NOMO-1 treated with DMSO at 0.1 percent for 48 hours (cell line): ENCODE results near the gene ZFTA.
A peak's percentile ranks its signal among the peaks of the same experiment; 100 is the strongest.
"Not testable (repeated sequence)": the region's sequence is repeated elsewhere in the genome, so short reads cannot be mapped to it uniquely, and the experiment has no call there.

Experiments
- DNase-seq: peaks from one replicate; lab custom pipeline; 2025; ENCODE audit not compliant: unreplicated experiment; lab: John Stamatoyannopoulos, UW

Gene ZFTA

DNA sequence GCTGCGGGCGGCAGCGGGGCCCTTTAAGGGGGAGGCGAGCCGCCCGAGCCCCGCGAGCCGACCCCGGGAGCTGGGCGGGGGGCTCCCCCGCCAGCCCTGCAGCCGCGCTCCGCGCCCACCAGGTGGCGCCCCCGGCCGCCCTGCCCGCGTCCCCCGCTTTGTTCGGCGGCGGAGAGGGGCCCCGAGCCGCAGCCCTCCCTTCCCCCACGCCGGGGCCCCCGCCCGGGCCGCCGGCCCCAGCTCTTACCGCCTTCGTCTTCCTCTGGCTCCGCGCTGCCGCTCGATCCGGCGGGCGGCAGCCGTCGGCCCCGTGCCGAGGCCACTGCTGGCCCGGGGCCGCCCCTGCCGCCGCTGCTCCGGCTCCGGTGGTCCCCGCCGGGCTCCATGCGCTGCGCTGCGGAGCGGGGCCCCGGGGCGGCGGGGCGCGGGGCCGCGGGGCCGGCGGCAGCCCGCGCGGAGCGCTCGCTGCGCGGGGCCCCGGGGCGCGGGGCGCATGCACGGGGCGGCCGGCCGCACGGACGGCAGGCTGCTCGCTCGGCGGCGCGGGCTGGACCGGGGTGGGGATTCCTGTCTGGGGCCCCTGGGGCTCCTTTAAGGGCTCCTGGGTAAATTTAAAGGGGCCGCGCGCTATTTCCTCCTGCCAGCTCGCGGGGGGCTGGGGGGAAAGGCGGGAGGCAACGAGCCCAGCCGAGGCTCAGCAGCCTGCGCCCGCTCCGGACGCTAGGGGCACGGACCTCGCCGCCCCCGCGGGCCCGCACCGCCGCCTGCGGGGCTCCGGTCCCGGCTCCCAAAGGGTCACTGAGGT, at the start of gene ZFTA:
TSS of gene ZFTA (minus strand) at position 539 of the 805 bp plus-strand sequence. CDS start at position 386, 153 bp downstream.
- DNase-seq, result peak; percentile 37

DNA sequence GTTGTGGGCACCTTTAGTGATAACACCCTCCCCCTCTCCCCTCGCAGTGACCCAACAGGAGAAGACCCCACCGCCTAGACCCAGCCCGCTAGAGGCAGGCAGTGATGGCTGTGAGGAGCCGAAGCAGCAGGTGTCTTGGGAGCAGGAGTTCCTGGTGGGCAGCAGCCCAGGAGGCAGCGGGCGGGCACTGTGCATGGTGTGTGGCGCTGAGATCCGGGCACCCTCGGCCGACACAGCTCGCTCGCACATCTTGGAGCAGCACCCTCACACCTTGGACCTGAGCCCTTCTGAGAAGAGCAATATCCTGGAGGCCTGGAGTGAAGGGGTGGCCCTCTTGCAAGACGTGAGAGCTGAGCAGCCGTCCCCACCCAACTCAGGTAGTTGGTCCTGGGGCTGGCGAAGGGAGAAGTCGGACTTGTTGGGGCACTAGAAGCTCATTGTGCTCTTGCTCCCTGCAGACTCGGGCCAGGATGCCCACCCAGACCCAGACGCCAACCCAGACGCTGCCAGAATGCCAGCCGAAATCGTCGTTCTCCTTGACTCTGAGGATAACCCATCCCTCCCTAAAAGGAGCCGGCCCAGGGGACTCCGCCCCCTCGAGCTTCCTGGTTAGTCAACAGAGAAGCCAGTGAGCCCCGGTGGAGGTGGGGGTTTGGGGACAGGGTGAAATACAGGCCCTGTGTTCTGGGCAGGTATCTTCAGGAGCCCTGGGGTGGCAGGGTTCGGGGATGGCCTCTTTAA, 49.4 kb upstream of the ZFTA start:
- DNase-seq, result no peak

DNA sequence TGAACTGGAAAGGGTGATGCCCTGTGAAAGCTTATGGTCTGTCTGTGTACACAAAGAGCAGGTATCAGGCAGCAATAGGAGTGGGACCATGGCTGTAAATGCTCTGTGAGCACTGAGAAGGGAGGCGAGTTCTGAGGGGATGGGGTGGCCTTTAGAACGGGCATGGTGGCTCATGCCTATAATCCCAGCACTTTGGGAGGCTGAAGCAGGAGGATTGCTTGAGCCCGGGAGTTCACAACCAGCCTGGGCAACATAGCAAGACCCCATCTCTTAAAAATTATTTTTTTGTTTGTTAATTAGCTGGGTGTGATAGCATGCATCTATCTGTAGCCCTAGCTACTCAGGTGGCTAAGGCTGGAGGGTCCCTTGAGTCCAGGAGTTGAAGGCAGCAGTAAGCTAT, 48.2 kb upstream of the ZFTA start:
- no peak for DNase-seq

DNA sequence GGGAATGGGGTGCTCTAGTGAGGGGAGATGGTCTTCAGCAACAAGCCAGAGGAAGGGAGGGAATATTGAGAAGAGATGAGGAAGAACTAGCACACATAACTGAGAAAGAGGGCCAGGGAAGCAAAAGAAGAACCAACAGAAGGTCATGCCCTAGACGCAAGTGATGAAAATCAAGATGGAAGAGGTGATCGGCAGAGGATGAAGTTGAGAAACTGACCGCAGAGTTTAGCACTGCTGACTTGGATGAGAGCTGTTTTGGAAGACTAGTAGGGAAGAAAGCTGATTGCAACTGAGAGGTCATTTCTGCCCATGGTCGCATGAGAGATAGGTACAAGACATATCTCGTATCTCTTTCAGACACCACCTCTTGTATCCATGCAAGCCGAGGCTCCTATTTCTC, 47.6 kb upstream of the ZFTA start:
- DNase-seq, result no peak

DNA sequence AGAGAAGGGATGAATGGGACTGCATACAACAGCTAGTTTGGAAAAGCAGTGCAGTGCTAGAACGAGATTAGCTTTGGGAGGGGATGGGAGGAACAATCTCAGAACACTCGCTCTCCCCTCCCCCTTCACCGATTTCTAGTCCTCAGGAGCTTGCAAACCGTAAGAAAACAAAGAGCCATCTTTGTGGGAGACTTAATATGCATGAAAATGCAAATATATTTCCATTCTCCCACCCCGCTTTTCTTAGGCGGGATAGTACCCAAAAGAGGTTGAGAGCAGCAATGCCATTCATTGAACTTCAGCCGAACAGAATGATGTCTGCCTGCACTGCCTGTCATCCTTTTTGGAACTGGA, 45.8 kb upstream of the ZFTA start:
- no peak for DNase-seq

DNA sequence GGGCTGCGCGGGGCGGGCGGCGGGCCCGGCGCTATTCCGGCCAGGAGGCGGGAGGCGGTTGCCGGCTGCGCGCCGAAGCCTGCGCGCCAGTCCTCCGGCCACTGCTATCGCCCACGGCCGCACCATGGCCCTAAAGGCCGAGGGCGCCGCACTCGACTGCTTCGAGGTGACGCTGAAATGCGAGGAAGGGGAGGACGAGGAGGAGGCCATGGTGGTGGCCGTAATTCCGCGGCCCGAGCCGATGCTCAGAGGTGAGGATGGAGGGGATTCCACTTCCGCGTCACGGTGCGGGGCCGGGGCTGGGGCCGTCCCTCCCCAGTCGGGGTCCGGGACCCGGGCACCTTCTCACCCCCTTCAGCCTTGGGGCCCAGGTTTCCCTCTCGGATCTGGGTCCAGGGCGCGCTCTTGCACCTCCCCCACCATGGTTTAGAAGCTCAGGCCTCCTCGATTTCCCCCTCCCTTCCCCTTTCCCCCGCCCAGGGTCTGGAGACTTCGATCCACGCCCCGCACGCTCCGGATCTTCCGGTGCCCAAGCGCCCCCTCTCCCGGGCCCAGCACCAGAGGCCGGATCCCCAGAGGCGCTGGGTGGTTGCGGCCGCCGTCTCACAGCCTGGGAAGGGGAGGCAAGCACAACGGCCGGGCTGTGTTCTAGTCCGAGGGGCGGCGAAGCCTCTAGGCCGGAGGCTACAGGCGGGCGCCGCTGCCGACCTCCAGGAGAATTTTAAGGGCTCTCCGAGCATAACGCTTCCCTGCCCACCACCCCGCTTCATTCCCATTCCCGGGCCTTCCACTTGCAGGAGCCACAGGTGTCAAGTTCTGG, 45.2 kb upstream of the ZFTA start:
- DNase-seq, result peak; percentile 26

DNA sequence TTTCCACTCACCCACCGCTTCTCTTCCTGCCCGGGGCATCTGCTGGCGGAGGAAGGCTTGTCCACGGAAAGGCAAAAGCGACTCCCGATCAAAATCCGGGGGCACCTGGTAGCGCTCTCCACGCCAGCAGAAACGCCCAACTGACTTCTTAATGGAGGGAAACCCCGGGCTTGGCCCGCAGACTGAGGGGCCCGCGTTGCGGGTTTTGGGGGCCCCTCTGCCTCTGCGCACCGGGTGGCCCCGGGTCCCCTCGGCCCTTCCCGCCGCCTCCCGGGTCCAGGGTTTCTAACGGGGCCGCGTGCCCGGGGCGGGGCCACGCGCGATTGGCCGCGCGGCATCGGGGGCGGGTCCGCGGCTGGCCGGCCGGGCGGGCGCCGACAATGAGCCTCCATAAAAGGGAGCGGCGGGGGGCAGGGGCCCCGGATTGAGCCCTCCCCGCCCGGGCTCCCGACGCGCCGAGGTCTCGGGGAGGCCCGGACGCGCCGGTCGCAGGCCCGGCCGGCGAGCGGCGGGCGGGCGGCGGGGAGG, 44.5 kb upstream of the ZFTA start, which contains the start of gene SPINDOC:
TSS of gene SPINDOC (plus strand) at position 422 of the 528 bp plus-strand sequence. CDS start 231 bp downstream, outside the sequence.
- peak; percentile 47 for DNase-seq

DNA sequence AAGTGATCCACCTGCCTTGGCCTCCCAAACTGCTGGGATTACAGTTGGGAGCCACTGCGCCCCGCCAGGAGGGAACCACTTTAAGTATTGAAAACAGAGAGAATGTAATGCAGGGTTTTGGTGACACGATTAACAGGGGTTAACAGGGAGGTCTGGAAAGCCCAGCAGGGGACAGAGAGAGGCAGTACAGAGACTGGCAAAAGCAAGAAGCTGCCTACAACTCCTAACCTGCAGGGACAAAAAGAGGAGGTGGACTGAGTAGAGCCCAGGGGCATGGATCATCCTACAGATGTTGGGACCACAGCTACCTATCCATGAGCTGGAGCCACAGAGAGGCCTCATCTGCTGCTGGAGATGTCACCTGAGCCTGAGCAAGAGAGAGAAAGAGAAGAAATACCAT, 42.9 kb upstream of the ZFTA start:
- no peak for DNase-seq

DNA sequence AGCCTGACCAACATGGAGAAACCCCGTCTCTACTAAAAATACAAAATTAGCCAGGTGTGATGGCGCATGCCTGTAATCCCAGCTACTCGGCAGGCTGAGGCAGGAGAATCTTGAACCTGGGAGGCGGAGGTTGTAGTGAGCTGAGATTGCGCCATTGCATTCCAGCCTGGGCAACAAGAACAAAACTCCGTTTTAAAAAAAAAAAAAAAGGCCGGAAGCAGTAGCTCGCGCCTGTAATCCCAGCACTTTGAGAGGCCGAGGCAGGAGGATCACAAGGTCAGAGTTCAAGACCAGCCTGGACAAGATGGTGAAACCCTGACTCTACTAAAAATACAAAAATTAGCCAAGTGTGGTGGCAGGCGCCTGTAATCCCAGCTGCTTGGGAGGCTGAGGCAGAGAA, 41.8 kb upstream of the ZFTA start:
- not testable (repeated sequence) for DNase-seq

DNA sequence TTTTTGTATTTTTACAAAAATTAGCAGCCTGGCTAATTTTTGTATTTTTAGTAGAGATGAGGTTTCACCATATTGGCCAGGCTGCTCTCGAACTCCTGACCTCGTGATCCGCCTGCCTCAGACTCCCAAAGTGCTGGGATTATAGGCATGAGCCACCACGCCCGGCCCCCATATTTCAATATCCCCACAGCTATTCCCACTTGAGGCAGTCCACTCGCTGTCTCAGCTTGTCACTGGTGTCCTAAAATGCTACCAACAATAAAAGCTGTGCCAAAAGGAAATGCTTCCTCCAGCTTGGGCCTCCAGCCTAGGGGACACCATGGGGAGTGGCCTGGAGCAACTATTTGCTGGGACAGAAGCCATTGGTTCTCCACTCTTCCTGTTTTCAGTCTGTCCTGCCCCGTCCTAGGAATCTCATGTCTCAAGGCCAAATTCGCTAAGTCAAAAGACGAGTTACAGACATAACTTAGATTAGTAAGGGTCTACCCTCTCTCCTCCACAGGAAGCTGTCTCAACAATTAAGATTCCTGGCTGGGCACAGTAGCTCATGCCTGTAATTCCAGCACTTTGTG, 37.4 kb upstream of the ZFTA start:
- DNase-seq, result no peak

DNA sequence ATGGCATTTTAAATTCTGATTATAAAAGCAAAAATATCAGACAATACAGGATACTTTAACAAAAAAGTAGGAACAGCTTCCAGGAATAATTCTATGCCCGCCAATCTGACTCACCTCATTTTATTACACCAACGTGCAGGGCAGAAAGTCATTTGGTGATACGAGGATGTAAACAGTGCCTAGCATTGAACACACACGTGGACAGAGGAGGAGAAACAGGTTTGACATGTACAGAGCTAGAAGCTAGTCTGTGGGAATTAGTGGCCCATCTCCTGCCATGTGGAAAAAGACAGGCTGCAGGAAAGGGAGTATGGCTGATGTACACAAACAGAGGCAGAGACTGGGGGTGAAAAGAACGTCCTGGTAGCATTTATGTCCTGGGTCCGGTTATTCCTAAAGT, 35.7 kb upstream of the ZFTA start:
- no peak for DNase-seq

DNA sequence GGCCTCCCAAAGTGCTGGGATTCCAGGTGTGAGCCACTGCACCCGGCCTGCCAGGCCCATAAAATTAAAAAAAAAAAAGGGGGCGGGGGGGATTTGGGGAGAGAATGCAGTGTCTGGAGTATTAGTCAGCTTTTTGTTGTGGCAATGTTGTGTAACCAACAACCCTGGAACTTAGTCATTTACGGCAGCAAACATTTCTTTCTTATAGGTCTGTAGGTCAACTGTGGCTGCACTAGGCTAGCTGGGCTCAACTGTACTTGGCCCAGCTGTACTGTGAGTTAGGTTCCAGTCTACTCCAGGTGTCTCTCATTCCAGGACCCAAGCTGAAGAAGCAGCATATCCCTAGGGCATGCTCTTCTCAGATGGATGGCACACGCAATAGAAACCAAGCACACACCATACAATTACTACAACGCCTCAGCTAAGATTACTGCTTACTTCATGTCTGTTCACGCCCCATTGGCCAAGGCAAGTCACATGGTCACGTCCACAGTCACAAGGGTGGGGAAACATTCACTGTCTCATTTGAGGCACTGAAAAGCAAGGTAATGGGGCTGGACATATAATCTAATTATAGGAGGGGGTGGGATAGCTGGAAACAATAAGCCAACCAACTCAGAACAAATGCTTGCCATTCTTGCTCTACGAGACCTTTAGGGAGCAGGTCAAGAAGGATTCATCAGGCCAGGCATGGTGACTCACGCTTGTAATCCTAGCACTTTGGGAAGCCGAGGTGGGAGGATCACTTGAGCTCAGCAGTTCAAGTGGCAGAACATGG, 34.3 kb upstream of the ZFTA start:
- DNase-seq, result no peak

DNA sequence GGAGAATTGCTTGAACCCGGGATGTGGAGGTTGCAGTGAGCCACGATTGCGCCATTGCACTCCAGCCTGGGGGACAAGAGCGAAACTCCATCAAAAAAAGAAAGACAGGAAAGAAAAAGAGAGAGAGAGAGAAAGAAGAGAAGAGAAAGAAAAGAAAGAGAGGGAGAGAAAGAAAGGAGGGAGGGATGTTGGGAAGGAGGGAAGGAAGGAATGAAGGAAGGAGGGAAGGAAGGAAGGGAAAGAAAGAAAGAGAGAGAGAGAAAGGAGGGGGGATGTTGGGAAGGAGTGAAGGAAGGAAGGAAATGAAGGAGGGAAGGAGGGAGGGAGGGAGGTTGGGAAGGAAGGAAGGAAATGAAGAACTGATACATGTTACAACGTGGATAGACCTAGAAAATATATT, 32.3 kb upstream of the ZFTA start:
- DNase-seq, result no peak

DNA sequence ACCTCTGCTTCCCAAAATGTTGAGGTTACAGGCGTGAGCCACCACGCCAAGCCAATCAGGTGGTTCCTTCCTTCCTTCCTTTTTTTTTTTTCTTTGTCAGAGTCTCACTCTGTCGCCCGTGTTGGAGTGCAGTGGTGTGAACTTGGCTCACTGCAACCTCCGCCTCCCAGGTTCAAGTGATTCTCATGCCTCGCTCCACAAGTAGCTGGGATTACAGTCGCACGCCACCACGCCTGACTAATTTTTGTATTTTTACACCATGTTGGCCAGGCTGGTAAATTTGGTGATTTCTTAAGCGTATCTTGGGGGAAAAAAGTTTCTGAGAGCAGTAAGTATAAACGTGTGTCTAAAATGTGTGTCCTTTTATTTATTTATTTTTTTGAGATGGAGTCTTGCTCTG, 26.5 kb upstream of the ZFTA start:
- no peak for DNase-seq

DNA sequence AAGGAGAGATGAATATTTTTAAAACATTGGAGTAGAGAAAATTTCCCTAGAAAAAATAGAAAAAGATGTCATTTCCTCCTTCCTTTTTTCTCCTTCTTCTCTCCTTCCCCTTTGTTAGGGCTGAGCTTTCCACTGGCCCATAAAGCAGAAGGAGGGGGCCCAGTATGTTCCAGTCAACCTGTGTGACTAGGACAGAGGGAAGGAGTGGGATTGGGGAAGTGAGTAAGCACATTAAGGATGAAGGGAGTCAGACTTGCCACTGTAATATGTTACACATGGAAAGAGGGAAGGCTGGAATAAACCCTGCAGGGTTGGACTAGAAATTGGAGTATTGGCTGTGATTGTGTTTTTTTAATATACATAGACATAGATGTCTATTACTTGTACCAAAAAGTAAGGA, 24.6 kb upstream of the ZFTA start:
- no peak for DNase-seq

DNA sequence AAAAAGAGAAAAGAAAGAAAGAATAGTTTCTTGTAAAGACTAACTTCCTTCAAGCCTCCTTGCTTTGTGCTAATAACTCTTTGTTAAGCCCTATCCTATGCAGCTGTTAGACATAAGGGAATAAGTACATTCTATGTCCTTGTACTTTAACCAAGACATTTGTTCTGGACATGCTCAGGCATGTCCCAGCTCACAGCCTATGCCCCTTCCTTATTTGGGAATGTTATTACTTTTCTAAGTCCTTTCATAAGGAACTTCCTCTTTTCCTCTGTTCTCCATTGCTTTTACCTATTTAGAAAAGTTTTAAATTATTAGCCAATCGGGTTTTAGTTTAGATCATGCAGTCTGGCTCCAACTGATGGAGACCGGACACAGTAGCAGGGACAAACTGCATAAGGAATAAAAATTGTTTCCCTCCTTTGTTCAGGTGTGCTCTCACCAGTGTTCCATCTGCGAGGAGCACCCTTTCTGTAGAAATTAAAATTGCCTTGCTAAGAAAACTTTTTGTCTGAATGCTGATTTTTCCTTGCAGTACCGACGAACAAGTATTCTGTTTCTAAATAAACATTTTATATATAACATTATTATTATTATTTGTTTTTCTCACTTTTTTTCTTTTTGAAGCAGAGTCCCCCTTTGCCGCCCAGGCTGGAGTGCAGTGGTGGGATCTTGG, 23.1 kb upstream of the ZFTA start:
- DNase-seq, result no peak

DNA sequence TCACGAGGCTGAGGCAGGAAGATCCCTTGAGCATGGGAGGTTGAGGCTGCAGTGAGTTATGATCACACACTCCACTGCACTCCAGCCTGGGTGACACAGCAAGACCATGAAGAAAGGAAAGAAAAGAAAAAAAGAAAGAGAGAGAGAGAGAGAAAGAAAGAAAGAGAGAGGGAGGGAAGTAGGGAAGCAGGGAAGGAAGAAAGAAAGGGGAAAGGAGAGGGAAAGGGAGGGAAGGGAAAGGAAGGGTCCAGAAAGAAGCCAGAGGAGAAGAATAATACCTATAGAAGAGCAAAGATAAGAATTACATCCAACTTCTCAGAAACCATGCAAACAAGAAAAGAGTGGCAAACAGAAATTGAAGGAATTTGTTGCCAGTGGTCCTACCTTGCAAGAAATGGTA, 17.2 kb upstream of the ZFTA start:
- DNase-seq, result no peak

DNA sequence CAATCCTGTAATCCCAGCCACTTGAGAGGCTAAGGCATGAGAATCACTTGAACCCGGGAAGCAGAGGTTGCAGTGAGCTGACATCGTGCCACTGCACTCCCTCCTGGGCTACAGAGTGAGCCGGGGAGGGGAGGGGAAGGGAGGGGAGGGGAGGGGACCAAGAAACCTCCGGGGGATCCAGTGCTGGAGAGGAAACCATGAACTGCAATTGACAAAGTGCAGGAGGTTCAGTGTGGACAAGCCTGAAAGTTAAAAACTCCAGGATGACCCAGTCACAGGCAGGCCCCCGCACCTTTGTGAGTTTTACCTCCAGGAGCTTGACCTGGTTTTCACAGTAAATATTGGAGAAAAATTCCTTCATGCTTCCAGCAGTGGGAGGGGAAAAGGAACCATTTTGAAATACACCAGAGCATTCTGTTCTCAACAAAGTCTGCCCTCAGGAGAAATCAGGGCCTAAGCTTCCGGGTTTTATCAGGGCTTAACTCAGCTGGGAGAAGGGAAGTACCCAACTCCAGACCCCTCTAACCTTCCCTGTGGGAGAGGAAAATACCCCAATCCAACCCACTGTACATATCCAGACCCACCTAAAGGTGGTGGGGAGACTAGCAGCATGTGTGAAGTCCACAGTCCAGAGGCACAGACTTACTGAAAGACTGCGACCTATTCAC, 15.5 kb upstream of the ZFTA start:
- no peak for DNase-seq

DNA sequence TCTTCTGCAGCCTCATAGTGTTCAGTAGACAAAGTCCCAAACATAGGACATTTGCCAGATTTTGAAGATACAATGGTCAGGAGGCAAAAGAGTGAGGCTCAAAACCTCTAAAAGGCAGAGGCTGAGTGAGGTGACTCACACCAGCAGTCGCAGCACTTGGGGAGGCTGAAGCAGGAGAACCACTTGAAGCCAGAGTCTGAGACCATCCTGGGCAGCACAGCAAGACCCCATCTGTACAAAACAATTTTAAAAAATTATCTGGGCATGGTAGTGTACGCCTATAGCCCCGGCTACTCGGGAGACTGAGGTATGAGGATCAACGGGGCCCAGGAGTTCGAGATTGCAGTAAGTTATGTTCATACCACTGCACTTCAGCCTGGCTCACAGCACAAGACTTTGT, 14.2 kb upstream of the ZFTA start:
- DNase-seq, result no peak
